OCI-LY3 (cell line): Measurements from ENCODE around the gene LPCAT3.

Source experiments
- CTCF ChIP-seq: fragments of 200-600, 300-600 bp; sonication (generic); IDR thresholded peaks from 2 replicates; pipeline ENCODE4 v1.5.1; 2014; ENCODE audit warnings: antibody characterized with exemption, low read length, low read depth
- EZH2phosphoT487 ChIP-seq: fragments of 200-600 bp; shearing (Covaris generic); IDR thresholded peaks from 2 replicates; pipeline ENCODE4 v1.6.1; 2018; ENCODE audit warnings: antibody characterized with exemption, mixed run types, low read depth

- TF ChIP-seq CTCF (no peak), EZH2phosphoT487 (no peak)
These were observed 57.0 kb downstream of the LPCAT3 start for GRCh38 chr12:6961278-6961694.
